HS-5 (cell line): ENCODE results near the gene S100A6.
"Not testable (repeated sequence)": the region's sequence is repeated elsewhere in the genome, so short reads cannot be mapped to it uniquely, and the experiment has no call there.

Source experiments
- DNase-seq: peaks from one replicate; pipeline ENCODE4 v3.0.0-alpha.2; 2012; ENCODE audit warnings: low read depth

The S100A6 gene

DNA sequence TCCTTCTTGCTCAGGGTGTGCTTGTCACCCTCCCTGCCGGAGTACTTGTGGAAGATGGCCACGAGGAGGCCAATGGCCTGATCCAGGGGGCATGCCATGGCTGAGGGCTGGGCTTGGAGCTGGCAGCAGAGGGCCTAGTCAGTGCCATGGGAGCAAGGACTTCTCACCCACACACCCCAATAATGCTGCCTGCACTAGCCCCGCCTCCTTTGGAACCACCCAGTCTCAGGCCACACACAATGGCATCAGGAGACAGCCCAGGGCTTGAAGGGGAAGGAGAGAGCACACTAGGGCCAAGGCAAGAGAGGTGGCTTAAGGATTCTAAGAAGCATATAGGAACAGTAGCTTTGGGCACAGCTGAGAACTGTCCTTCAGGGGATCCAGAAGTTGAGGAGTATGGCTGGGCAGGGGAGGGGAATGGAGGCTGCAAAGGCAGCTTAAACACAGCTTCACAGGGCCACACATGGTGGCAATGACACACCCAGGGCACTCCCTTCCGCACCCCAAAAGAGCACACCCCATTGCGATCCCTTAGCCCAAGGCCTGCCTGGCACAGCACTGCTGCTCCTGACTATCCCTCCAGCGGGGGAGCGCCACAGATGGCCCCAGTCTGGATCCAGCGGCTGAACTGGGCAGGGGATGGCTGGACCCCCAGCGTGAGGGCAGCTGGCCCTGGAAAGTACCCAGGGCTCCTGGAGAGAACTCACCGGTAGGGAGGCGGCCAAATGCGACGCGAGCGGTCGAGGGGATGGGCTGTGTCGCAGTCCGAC is at the start of gene S100A6:
Gene S100A6 (minus strand): TSS at position 750 of the 770 bp plus-strand sequence. CDS start 652 bp downstream, at position 98.
- no peak for DNase-seq

DNA sequence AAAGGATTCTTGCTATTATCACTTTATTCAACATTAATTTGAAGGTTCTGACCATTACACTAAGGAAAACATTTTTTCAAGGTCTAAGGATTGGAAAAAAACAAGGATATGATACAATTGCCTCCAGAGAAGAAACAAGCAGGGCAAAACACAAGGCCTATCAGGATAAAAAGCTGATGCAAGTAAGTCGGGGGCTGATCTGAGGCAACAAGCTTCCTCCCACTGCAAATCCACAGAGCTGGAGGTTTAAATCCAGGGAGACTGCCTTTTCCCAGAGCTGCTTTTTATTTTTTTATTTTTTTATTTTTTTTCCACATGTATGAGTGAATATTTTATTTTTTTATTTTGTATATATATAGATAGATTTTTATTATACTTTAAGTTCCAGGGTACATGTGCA is 49.2 kb upstream of the S100A6 start:
- DNase-seq = no peak

GRCh38 chr1:153583976-153584375 is 48.2 kb upstream of the S100A6 start:
- no peak for DNase-seq

DNA sequence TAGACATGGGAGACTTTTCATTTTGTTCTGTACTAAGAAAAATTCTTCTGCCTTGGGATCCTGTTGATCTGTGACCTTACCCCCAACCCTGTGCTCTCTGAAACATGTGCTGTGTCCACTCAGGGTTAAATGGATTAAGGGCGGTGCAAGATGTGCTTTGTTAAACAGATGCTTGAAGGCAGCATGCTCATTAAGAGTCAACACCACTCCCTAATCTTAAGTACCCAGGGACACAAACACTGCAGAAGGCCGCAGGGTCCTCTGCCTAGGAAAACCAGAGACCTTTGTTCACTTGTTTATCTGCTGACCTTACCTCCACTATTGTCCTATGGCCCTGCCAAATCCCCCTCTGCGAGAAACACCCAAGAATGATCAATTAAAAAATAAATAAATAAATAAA is 47.7 kb upstream of the S100A6 start:
- not testable (repeated sequence) for DNase-seq

DNA sequence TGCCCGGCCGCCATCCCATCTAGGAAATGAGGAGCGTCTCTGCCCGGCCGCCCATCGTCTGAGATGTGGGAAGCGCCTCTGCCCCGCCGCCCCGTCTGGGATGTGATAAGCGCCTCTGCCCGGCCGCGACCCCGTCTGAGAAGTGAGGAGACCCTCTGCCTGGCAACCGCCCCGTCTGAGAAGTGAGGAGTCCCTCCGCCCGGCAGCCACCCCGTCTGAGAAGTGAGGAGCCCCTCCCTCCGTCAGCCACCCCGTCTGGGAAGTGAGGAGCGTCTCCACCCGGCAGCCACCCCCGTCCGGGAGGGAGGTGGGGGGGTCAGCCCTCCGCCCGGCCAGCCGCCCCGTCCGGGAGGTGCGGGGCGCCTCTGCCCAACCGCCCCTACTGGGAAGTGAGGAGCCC is 47.0 kb upstream of the S100A6 start:
- DNase-seq = not testable (repeated sequence)

GRCh38 chr1:153578936-153579335 is 43.1 kb upstream of the S100A6 start:
- no peak for DNase-seq

DNA sequence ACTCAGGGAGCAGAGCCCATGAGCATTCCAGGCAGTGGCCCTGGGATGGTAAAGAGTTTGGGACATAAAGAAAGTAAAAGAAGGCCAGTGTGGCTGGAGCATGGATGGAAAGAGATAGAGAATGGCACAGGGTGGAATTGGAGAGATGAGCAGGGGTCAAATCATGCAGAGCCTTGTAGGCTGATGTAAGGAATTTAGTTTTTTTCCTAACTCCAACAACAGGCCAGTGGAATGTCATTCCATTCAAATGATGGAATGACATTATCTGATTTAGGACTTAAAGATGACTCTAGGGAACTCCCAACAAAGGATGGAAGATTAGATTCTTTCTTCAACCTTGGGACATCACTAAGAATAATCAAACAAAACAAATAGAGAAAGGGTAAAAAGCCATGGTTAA is 42.7 kb upstream of the S100A6 start:
- DNase-seq = peak; percentile 35

DNA sequence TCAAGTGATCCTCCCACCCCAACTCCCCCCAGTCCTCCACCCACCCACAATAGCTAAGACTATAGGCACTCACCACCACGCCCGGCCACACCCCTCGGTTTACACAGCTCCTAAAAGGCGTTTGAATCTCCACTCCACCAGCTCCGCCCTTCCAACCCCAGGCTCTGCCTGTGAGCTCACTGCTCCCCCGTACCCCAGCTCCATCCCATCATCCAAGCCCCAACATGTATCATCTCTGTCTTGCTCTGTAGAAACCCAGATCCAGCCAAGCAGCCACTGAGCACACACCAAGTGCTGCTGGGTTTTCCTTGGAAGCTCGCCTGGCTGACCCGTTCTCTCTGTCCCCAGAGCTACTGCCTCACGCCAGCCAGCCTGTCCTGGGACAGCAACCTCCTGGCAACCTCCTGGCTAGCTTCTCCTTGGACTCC is 41.8 kb upstream of the S100A6 start:
- DNase-seq = no peak

- DNase-seq = no peak
Measured at GRCh38 chr1:153577138-153577537, 41.3 kb upstream of the S100A6 start.

GRCh38 chr1:153575497-153575896 is 39.7 kb upstream of the S100A6 start:
- not testable (repeated sequence) for DNase-seq

DNA sequence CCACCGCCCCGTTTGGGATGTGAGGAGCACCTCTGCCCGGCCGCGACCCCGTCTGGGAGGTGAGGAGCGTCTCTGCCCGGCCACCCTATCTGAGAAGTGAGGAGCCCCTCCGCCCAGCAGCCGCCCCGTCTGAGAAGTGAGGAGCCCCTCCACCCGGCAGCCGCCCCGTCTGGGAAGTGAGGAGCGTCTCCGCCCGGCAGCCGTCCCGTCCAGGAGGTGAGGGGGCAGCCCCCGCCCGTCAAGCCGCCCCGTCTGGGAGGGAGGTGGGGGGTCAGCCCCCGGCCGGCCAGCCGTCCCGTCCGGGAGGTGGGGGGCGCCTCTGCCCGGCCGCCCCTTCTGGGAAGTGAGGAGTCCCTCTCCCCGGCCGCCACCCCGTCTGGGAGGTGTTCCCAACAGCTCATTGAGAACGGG is 39.3 kb upstream of the S100A6 start:
- not testable (repeated sequence) for DNase-seq

- no peak for DNase-seq
Measured at GRCh38 chr1:153573351-153573750, 37.6 kb upstream of the S100A6 start.

DNA sequence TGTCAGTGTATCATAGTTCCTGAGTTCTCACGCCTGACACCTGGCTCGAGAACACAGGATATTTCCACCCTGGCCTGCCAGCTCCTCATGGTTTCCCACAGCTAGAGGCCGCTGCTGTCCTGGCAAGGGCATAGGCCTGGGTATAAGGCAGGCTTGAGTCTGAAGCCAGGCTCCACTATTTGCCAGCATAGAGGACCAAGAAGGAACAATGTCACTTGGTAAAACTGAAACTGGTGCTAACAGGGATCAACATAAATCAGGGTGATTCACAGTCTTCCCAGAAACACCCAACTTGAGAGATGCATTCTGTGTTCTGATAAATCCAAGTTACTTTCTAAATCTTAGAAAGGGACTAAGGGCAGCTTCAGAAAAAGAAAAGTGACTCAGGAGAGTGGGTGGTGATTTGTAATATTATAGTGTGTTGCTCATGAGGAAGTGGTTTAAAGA is 36.8 kb upstream of the S100A6 start:
- DNase-seq = peak; percentile 88

GRCh38 chr1:153571706-153572105 is 35.9 kb upstream of the S100A6 start:
- DNase-seq = no peak

- DNase-seq = no peak
Measured at GRCh38 chr1:153570874-153571273, 35.1 kb upstream of the S100A6 start.

GRCh38 chr1:153569465-153569864 is 33.7 kb upstream of the S100A6 start:
- DNase-seq = no peak

DNA sequence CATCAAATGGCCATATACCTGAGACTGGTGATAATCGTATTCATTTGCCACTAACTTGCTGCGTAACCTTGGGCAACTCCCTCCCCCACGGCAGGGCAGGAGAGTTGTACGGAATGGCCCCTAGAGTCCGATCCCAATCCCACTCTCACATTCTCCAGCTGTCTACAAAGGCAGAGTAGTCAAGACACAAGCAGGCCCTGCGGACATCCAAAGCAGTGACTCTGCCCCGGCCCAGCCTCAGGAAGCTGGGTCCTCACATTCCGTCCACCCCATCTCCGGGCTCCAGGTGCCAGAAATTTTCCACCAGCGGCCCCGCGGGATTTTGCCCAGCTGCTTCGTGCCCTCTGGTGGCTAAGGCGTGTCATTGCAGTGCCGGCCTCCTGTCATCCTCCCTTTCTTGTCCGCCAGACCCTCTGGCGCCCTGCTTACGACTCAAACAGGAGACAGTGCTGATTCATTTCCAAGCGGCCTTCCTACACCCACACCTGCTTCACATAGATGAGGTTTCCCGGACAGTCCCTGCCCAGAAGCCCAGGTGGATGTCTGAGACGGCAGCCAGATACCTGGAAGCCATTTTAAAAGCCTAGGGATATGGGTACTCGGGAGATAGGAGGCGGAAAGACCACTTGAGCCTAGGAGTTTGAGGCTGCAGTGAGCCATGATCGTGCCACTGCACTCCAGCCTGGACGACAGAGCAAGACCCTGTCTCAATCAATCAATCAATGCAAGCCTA is 32.7 kb upstream of the S100A6 start:
- DNase-seq = peak; percentile 77

GRCh38 chr1:153567621-153568366 is 32.0 kb upstream of the S100A6 start:
- DNase-seq = no peak

DNA sequence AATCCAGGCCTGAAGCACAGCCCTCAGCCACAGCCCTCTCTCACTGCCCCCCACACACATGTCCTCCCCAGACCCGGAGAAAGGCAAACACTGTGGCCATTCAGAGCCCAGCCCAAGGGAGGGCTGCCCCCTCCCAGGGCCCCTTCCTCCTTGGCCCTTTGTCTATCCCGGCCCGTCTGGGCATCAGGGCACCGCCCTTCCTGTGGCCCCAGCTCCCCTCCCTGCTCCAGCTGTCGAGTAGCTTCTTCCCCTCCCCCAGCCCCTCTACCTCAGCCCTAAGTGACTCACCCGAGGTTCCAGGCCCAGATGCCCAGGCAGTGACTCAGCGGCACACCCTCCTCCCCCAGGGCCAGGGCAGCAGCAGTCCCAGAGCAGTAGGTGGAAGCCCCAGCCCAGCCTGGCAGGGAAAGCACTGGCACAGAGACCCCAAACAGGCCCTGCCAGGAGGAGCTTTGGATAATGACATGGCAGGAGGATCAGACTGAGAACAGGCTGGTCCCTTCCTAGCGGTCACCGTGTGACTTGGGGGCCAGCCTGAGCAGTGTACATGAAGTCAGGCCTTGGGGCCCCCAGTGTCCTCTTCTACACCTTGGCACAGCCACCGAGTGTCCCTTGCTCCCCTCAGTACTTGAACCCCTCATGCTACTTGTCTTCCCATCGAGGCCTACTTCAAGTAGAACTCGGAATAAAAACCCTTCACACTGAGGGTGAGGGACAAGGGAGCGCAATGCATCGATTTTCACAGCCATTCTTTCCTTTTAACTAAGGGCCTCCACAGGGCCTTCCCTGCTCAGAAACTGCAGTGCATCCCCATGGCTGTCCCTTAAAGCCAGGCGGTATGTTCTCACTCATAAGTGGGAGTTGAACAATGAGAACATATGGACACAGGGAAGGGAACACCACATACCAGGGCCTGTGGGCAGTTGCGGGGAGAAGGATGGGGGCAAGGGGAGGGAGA is 30.9 kb upstream of the S100A6 start:
- peak; percentile 96 for DNase-seq

DNA sequence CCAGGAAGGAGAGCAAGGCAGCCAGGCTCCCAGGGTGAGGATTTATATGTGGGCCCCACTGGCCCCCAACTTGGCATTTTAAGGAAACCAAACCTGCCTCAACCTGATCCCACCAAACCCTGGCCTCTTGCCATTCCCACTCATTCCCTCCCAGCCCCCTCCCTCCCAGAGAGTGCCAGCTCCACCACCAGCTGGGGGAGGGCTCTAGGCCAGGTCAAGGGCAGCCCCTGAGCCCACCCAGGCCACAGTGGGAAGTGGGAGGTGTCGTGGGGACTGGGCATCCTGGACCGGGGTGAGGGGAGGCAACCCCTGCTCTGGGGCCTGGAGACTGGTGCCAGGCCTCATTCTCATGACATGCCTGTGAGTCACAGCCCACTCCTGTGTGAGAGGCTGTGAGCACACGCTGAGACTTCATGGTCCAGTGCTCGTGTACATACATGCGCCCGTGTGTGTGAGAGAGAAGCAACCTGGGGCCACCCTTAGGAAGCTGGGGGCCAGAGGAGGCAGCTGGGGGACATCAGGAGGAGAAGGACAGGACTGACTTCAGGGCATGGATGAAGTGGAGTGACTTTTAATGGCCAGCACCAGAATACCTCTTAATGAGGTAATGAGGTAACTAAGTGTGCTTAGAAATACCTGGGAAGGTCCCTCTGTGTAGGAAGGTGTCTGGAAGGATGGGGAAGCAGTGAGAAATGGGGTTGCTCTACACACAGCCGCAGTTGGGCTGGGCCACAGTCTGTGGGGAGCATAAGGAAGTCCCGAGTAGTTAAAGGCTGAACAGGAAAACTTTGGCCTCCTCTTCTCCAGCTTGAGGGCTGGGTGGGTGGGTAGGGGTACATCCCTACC is 30.0 kb upstream of the S100A6 start, which contains the start of gene S100A2:
Gene S100A2 (minus strand): TSS at position 316 of the 846 bp plus-strand sequence. CDS start 1,967 bp downstream, outside the sequence.
- DNase-seq = peak; percentile 89
